Stimulated activated CD8-positive, alpha-beta memory T cell treated with anti-CD3 and anti-CD28 coated beads, Interleukin-7, amount 100 ng/mL, for 24 hours (primary cell): ENCODE results near the gene SLC47A1.
"Not testable (repeated sequence)": the region's sequence is repeated elsewhere in the genome, so short reads cannot be mapped to it uniquely, and the experiment has no call there.

ENCODE experiments used
- DNase-seq: peaks from one replicate; pipeline ENCODE4 v3.0.0-alpha.2; 2020; ENCODE audit warnings: low read depth

SLC47A1 gene

GRCh38 chr17:19523690-19524089, 10.0 kb upstream of the SLC47A1 start:
- no peak for DNase-seq

- DNase-seq, result not testable (repeated sequence)
Measured at GRCh38 chr17:19526950-19527349, 6.7 kb upstream of the SLC47A1 start.

- DNase-seq, result no peak
Measured at GRCh38 chr17:19531780-19532501, 1.7 kb upstream of the SLC47A1 start.

- DNase-seq, result no peak
Measured at GRCh38 chr17:19533036-19533717, 477 bp upstream of the SLC47A1 start.

- DNase-seq, result no peak
Measured at GRCh38 chr17:19534562-19535149, 1.0 kb downstream of the SLC47A1 start.

- DNase-seq, result no peak
Measured at GRCh38 chr17:19537111-19537510, 3.5 kb downstream of the SLC47A1 start.

- DNase-seq, result no peak
Measured at GRCh38 chr17:19538095-19539039, 4.7 kb downstream of the SLC47A1 start.

GRCh38 chr17:19539040-19539399, 5.4 kb downstream of the SLC47A1 start:
- no peak for DNase-seq

- DNase-seq, result no peak
Measured at GRCh38 chr17:19539841-19540311, 6.2 kb downstream of the SLC47A1 start.

GRCh38 chr17:19540706-19541370, 7.2 kb downstream of the SLC47A1 start:
- no peak for DNase-seq

- no peak for DNase-seq
Measured at GRCh38 chr17:19541445-19541844, 7.8 kb downstream of the SLC47A1 start.

- no peak for DNase-seq
Measured at GRCh38 chr17:19542247-19542646, 8.6 kb downstream of the SLC47A1 start.

GRCh38 chr17:19544366-19544765, 10.7 kb downstream of the SLC47A1 start:
- no peak for DNase-seq

GRCh38 chr17:19546289-19547065, 12.8 kb downstream of the SLC47A1 start:
- DNase-seq, result no peak

GRCh38 chr17:19549746-19550623, 16.3 kb downstream of the SLC47A1 start:
- no peak for DNase-seq

- DNase-seq, result no peak
Measured at GRCh38 chr17:19551165-19551564, 17.5 kb downstream of the SLC47A1 start.

GRCh38 chr17:19551591-19552148, 18.0 kb downstream of the SLC47A1 start:
- no peak for DNase-seq

- no peak for DNase-seq
Measured at GRCh38 chr17:19553036-19553435, 19.4 kb downstream of the SLC47A1 start.

- no peak for DNase-seq
Measured at GRCh38 chr17:19554393-19554792, 20.7 kb downstream of the SLC47A1 start.
